Left cardiac atrium (tissue), 4 donors: ENCODE measurements around the gene ZMYM3. TPM values are rescaled to one million over a fixed set of nuclear protein-coding genes. Genes with fewer than 3 reads are reported as not detected.
"Not testable (repeated sequence)": the region's sequence is repeated elsewhere in the genome, so short reads cannot be mapped to it uniquely, and the experiment has no call there.

Experiments used
- ATAC-seq, 2 donors: fragments of 200-7000 bp; cut with Tn5 transposase; one replicate each; pipeline ENCODE4 v1.9.1; 2020; ENCODE audit warnings: mild to moderate bottlenecking in 2 of 2, moderate library complexity in 2 of 2
- DNase-seq: peaks from one replicate; pipeline ENCODE4 v3.0.0-alpha.2; 2020
- intact Hi-C, 2 donors: fragments of 100-400 bp; cut with DNase I; formaldehyde crosslinking; loops; one replicate each; pipeline versions ENCODE4 v1.14.1 to v1.15.1; 2022 to 2023
- long read RNA-seq: library from polyadenylated mRNA; unstranded; transcript quantifications from one replicate; pipeline ENCODE4 v2.0.0, GENCODE V29; 2021
- total RNA-seq, 2 donors: library from RNA; stranded (reverse); fragmentation: NEBNext Ultra II Directional; extraction: Animal tissue kit (Norgen Biotek cat#: 25700); gene quantifications; one replicate each; pipeline ENCODE4 v1.2.1, GENCODE V29; 2021
- donor health status: DM: no; HTN: yes; CAD: no.
- donor health status: DM: no; HTN: yes; CAD: no; lungs with severe emphysema.
- donor health status: DM: yes; HTN: yes; CAD: no.
- donor health status: Dilated cardiomyopathy.

The ZMYM3 gene
- total RNA-seq = 10 to 100 TPM; 11.9 to 13.6 TPM
- long read RNA-seq, partial matches to known transcripts = 1 of 1 reads
- long read RNA-seq, other reads (novel, unspliced or antisense) = 0 of 1 reads

GRCh38 chrX:71254092-71254963 lies at the start of gene ZMYM3:
Gene ZMYM3, minus strand, starts transcription at chrX:71254140. Its CDS starts 885 bp downstream, at chrX:71253255.
- peak; percentile 95 to 97 for ATAC-seq
- peak; percentile 88 for DNase-seq
- intact Hi-C loops = loop anchor here (10.0 kb wide), 1 partner anchor 110 kb away; the partner anchor contains the start of gene TAF1 (in 2 of the 2)

- intact Hi-C loops = loop anchor here in 1 of 2 donors (10.0 kb wide), 1 partner anchor 62 kb away; the partner anchor contains the start of gene TAF1
- DNase-seq = no peak
- ATAC-seq = peak; percentile 10 to 38
These were observed 48.7 kb upstream of the ZMYM3 start for GRCh38 chrX:71302461-71303213.

- intact Hi-C loops = loop anchor here in 1 of 2 donors (10.0 kb wide), 1 partner anchor 63 kb away; the partner anchor contains the start of gene TAF1
- ATAC-seq = peak; percentile 83 to 86
These were observed 47.4 kb upstream of the ZMYM3 start, which contains the start of gene ITGB1BP2 for GRCh38 chrX:71301195-71301924. Gene ITGB1BP2, plus strand, starts transcription at chrX:71301750. Its CDS starts 57 bp downstream, at chrX:71301807.

GRCh38 chrX:71300495-71300894 lies 46.6 kb upstream of the ZMYM3 start:
- not testable (repeated sequence) for DNase-seq, ATAC-seq
- intact Hi-C loops = loop anchor here in 1 of 2 donors (10.0 kb wide), 1 partner anchor 64 kb away; the partner anchor contains the start of gene TAF1

More at GRCh38 chrX:71301195-71301924, 47.4 kb upstream of the ZMYM3 start, which contains the start of gene ITGB1BP2:
- DNase-seq = no peak

GRCh38 chrX:71300064-71300463 lies 46.1 kb upstream of the ZMYM3 start:
- intact Hi-C loops = loop anchor here in 1 of 2 donors (10.0 kb wide), 1 partner anchor 65 kb away; the partner anchor contains the start of gene TAF1
- not testable (repeated sequence) for ATAC-seq, DNase-seq

- ATAC-seq (no peak), DNase-seq (no peak)
- intact Hi-C loops = no loop called here
These were observed 44.2 kb upstream of the ZMYM3 start for GRCh38 chrX:71298119-71298518.

GRCh38 chrX:71296806-71297205 lies 42.9 kb upstream of the ZMYM3 start:
- ATAC-seq (no peak), DNase-seq (no peak)
- intact Hi-C loops = no loop called here

GRCh38 chrX:71292669-71293365 lies 38.9 kb upstream of the ZMYM3 start:
- no peak for ATAC-seq
- no peak for DNase-seq
- intact Hi-C loops = no loop called here

- intact Hi-C loops = no loop called here
- ATAC-seq = no peak
- DNase-seq = no peak
These were observed 37.4 kb upstream of the ZMYM3 start for GRCh38 chrX:71291381-71291780.

GRCh38 chrX:71285929-71286328 lies 32.0 kb upstream of the ZMYM3 start:
- intact Hi-C loops = no loop called here
- DNase-seq (no peak), ATAC-seq (no peak)

GRCh38 chrX:71283403-71284143 lies 29.6 kb upstream of the ZMYM3 start, which contains the start of gene NONO:
Gene NONO, plus strand, starts transcription at chrX:71283635. Its CDS starts 7,003 bp downstream, at chrX:71290638.
- ATAC-seq (peak; percentile 95), DNase-seq (peak; percentile 84)
- intact Hi-C loops = no loop called here

GRCh38 chrX:71282514-71283402 lies 28.8 kb upstream of the ZMYM3 start:
- ATAC-seq (peak; percentile 78 to 82), DNase-seq (no peak)
- intact Hi-C loops = no loop called here

- intact Hi-C loops, ATAC-seq, DNase-seq: not testable (repeated sequence)
These were observed 27.4 kb upstream of the ZMYM3 start for GRCh38 chrX:71281300-71281699.

- intact Hi-C loops, DNase-seq, ATAC-seq: not testable (repeated sequence)
These were observed 18.4 kb upstream of the ZMYM3 start for GRCh38 chrX:71272313-71272712.

GRCh38 chrX:71269801-71270395 lies 16.0 kb upstream of the ZMYM3 start:
- no peak for DNase-seq
- ATAC-seq = no peak
- intact Hi-C loops = no loop called here

- ATAC-seq, DNase-seq, intact Hi-C loops: not testable (repeated sequence)
These were observed 14.7 kb upstream of the ZMYM3 start for GRCh38 chrX:71268624-71269023.
